Measurements from ENCODE around the gene PIEZO1. TPM values are rescaled to one million over a fixed set of nuclear protein-coding genes. Genes with fewer than 3 reads are reported as not detected.

PIEZO1 gene
- total RNA-seq, 4 donors from 2014 or later = 105 to 248 (median 172) TPM

- H3K4me1 ChIP-seq = no peaks in the 10 kb centered on the region
- no peak overlapping the region for H3K27ac ChIP-seq
- WGBS, 2 donors (ENCODE audit: low coverage in 1 of 2) = 80 to 85% methylated on average over 1 to 6 of the region's 39 CpGs
- H3K9me3 ChIP-seq = no peaks in the 10 kb centered on the region
- TF ChIP-seq POLR2AphosphoS5 (IDR thresholded peaks at IDR 0.05) (no peak), POLR2A (IDR thresholded peaks at IDR 0.05) (no peak), CTCF (IDR thresholded peaks at IDR 0.05) (no peak), EP300 (IDR thresholded peaks at IDR 0.05) (no peak)
- peaks cover 0 to 37% of the 10 kb centered on the region in 2 donors for H3K36me3 ChIP-seq
- no peak for ATAC-seq
- H3K4me3 ChIP-seq = no peak overlapping the region
- H3K27me3 ChIP-seq = peaks cover 42% of the 10 kb centered on the region
Measured at GRCh38 chr16:88693420-88694177, 91.4 kb downstream of the PIEZO1 start.

DNA sequence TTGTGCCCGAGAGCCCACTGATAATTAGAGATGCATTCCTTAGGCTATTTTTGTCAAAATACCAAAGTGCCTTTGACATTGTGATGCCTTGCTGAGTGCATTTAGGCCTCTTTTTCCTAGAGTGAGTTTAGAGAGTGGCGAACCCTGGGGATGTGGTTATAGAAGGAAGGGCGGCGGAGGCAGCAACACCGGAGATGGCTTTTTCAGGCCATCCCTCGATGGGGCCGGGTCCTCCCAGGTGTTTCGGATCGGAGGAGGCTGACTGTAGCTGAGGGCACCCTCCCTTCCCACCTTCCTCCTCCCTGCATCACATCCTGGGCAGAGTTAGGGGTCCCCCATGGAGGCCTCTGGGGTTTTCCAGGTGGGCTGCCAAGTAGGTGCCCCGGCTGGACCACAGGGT lies 92.2 kb downstream of the PIEZO1 start:
- WGBS, 2 donors (ENCODE audit: low coverage in 1 of 2) = 80% methylated on average over 2 of the region's 10 CpGs; no CpG with 5 or more reads in 1 of the 2 donors
- Histone ChIP-seq H3K27ac (no peak overlapping the region), H3K36me3 (peaks cover 0 to 29% of the 10 kb centered on the region in 2 donors), H3K4me3 (no peak overlapping the region), H3K27me3 (peaks cover 50% of the 10 kb centered on the region), H3K9me3 (no peaks in the 10 kb centered on the region), H3K4me1 (no peaks in the 10 kb centered on the region)
- ATAC-seq = no peak
- TF ChIP-seq EP300 (IDR thresholded peaks at IDR 0.05) (no peak), POLR2AphosphoS5 (IDR thresholded peaks at IDR 0.05) (no peak), POLR2A (IDR thresholded peaks at IDR 0.05) (no peak), CTCF (IDR thresholded peaks at IDR 0.05) (no peak)

GRCh38 chr16:88691924-88692560 lies 93.0 kb downstream of the PIEZO1 start:
- Histone ChIP-seq H3K36me3 (peaks cover 0 to 21% of the 10 kb centered on the region in 2 donors), H3K4me1 (peaks cover 0 to 2% (median 0%) of the 10 kb centered on the region in 3 donors), H3K9me3 (no peaks in the 10 kb centered on the region), H3K27ac (no peak overlapping the region), H3K4me3 (no peak overlapping the region), H3K27me3 (peaks cover 58% of the 10 kb centered on the region)
- no peak for ATAC-seq
- 73 to 90% methylated on average over 6 to 8 of the region's 26 CpGs for WGBS, 2 donors (ENCODE audit: low coverage in 1 of 2)
- TF ChIP-seq CTCF (IDR thresholded peaks at IDR 0.05) (no peak), POLR2A (IDR thresholded peaks at IDR 0.05) (no peak), EP300 (IDR thresholded peaks at IDR 0.05) (no peak), POLR2AphosphoS5 (IDR thresholded peaks at IDR 0.05) (no peak)

GRCh38 chr16:88691129-88691813 lies 93.7 kb downstream of the PIEZO1 start:
- peaks cover 0 to 9% (median 6%) of the 10 kb centered on the region in 3 donors for H3K4me1 ChIP-seq
- H3K36me3 ChIP-seq = peaks cover 0 to 13% of the 10 kb centered on the region in 2 donors
- H3K27me3 ChIP-seq = peaks cover 66% of the 10 kb centered on the region
- H3K27ac ChIP-seq = no peak overlapping the region
- TF ChIP-seq EP300 (IDR thresholded peaks at IDR 0.05) (no peak), CTCF (IDR thresholded peaks at IDR 0.05) (no peak), POLR2A (IDR thresholded peaks at IDR 0.05) (no peak), POLR2AphosphoS5 (IDR thresholded peaks at IDR 0.05) (no peak)
- no peak overlapping the region for H3K4me3 ChIP-seq
- 81% methylated on average over 8 of the region's 33 CpGs; no CpG with 5 or more reads in 1 of the 2 donors for WGBS, 2 donors (ENCODE audit: low coverage in 1 of 2)
- no peaks in the 10 kb centered on the region for H3K9me3 ChIP-seq
- no peak for ATAC-seq
